GM19328 (cell line): ENCODE data around the gene SPX.
A peak's percentile ranks its signal among the peaks of the same experiment; 100 is the strongest.

Experiments
- ATAC-seq: cut with Tn5 transposase; IDR thresholded peaks from one replicate; pipeline ENCODE4 v1.9.1; 2021; ENCODE audit warnings: mild to moderate bottlenecking, moderate library complexity; ENCODE audit not compliant: unreplicated experiment

SPX gene, protein sequence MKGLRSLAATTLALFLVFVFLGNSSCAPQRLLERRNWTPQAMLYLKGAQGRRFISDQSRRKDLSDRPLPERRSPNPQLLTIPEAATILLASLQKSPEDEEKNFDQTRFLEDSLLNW

DNA sequence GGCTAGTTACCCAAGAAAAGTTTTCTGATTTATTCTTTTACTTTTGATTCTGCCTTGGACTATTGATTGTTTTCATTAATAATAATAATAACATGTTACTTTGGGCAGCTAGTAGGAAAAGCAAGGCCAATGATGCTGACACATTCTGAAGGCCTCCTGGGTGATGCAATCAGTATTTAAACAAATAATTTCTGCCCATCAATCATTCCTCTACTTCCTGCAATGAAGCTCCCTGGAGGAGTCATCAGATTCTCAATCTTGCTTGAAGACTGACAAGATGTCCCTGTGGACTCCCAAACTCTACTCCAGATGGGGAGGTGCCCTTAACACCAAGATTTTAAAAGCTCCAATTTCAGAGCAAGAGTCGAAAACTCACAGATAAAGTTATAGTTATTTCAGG lies at the start of gene SPX:
TSS of gene SPX (plus strand) at position 244 of the 400 bp plus-strand sequence. CDS start 177 bp downstream, outside the sequence.
- ATAC-seq, result no peak

DNA sequence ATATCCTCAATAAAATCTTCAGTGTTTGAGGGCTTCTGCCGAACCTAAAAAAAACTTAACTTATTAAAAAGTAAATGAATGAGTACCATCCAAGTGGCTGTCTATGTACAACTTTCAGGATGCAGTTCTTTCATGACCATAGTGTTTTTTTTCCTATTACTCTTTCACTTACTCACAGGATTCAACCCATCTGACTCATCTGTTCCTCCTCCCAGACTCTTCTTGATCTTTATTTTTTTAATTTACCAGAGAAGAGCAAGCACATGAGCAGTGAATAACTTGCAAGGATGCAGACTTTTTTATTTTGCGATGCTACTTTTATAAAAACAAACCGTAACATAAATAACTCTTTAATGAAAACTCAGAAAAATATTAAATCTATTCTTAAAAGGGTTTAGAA lies 49.1 kb upstream of the SPX start:
- no peak for ATAC-seq

DNA sequence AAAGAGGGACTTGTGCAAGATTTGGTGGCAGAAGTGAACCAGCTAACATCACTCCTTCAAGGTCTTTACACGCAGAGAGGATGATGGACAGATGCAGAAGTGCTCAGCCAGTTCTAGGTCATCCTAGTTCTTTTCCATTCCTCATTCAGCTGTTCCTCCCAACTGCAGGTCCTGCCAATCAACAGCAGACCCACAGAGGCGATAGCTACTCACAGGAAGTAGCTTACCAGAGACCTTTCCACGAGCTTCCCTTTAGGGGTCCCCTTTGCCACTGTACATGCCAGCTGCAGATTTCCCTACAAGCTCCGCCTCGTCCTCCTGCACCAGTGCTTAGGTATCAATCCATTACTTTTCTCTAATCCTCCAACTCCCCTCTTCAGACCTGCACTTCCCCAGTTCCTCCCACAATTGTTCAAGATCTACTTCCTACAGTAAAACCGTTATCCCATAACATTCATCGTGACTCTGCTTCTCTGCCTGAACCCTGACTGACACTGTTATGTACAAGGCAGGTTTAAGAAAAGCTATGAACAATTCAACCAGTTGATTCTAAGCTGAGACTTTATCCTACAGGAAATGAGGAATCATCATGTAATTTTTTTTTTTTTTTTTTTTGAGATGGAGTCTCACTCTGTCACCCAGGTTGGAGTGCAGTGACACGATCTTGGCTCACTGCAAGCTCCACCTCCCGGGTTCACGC lies 47.2 kb upstream of the SPX start:
- ATAC-seq, result no peak

DNA sequence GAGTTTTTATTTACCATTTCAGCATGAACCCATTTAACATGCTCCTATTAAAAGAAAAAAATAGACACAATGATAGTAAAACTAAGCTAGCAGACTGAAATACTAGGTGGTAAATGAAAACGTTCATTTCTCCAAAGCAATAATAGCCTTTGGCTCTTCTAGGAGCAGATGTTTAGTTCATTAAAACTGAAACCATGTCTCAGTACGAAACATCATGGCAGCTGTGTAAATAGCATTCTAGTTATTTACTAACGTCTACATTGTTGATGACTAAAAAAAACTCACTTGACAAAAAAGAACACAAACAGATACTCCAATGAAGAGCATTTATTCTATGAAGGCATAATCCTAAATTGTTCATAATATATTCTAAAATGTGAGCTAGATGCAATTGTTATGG lies 42.6 kb upstream of the SPX start:
- no peak for ATAC-seq

DNA sequence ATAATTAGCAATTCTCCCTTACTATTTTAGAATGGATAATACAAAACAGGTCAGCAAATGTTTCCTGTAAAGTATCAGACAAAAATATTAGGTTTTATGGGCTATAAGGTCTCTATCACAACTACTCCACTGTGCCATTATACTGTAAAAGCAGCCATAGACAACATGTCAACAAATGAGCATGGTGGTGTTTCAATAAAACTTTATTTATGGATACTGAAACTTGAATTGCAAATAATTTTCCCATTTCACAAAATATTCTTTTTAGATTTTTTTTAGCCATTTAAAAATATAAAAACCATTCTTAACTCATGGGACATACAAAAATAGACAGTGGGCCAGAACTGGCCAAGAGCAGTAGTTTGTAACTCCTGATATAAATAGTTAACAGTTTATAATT lies 40.1 kb upstream of the SPX start:
- no peak for ATAC-seq

DNA sequence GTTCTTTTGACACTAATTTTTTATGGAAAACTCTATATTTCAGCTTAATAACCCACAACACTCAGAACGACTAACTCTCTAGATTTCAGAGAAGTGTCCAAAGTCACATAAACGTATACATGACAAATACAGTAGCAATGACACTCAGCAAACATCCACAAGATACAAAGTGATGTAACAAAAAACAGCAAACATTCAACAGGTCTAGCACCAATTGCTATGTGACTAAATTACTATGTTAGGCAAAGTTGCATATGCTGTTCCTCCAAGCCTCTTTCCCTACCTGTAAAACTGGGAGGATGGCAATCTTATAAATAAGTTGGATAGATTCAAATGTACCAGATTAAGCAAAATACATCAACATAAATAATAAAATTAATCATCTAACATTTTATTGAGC lies 26.3 kb upstream of the SPX start:
- no peak for ATAC-seq

DNA sequence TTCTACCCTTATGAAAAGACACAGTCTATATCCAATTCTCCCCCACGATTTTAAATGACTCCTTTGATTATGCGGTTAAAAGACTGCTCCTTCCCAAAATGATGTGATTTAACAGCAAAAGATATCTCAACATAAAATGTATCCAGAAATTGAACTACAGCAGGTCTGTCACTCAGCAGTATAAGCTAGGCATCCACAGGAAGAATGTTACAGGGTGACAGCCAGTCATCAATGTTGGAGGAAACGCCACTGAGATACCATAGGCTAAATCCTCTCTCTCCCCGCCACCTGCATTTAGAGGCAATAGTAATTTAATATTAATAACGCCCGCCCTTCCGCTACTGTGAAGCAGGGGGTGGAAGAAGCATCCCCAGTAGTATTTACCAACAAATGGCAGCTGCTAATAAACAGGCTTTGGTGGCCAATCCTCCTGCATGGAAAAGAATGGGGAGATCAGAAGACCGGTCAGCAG lies 25.3 kb upstream of the SPX start:
- peak; percentile 3 for ATAC-seq

DNA sequence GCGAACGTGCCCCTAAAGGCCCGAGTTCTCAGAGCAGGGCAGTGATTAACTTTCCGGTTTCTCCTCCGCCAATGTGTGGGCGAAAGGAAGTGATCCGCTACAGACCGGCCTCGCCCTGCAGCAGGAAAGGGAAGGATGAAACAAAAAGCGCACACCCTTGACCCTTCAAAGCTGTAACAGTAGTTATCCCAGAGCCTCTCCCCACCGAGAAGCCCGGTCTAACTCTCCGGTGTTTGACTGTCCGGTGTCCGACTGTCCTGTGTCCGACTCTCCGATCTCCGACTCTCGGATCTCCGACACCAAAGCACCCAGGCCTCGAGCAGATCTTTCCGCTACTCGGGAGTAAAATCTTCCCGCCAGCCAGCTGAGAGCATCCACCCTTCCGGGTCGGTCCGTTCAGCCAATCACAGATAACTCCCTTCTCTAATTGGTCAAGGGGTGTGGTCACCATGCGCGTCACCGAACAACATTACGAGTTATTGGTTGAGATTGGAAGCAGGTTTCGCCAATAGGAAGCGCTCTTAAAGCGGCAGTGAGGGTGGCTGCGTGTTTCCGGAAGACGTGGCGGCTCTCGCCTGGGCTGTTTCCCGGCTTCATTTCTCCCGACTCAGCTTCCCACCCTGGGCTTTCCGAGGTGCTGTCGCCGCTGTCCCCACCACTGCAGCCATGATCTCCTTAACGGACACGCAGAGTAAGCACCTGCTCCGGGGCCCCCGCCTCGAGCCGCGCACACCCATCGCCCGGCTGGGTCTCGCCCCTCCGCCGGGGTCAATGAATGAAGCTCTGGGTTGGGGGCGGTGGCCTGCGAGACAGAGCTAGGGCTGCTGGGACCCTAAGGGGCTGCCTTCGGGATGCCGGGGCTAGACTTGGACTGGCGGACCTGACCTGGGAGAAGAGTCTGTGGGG lies 24.6 kb upstream of the SPX start, which contains the start of the genes GOLT1B and RECQL:
TSS of gene GOLT1B (plus strand) at position 532 of the 906 bp plus-strand sequence. CDS start at position 667, 135 bp downstream.
TSS of gene RECQL (minus strand) at position 378 of the 906 bp plus-strand sequence. CDS start 2,065 bp downstream, outside the sequence.
- ATAC-seq, result peak; percentile 99

DNA sequence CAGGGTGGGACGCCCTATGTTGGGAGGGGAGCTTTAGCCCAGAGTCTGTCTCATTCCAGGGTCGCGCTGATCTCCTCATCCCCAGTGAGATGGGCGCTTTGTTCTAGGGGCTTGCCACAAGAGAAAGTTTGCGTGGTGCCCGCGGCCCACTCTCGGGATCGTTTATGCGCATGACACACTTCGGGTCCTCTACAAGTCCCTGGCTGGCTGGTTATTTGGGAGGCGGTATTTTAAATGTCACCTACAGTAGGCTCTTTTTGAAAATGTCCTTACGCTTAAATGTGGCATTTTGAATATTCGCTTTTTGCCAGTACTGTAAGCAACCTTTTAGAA lies 24.0 kb upstream of the SPX start:
- ATAC-seq, result peak; percentile 0

DNA sequence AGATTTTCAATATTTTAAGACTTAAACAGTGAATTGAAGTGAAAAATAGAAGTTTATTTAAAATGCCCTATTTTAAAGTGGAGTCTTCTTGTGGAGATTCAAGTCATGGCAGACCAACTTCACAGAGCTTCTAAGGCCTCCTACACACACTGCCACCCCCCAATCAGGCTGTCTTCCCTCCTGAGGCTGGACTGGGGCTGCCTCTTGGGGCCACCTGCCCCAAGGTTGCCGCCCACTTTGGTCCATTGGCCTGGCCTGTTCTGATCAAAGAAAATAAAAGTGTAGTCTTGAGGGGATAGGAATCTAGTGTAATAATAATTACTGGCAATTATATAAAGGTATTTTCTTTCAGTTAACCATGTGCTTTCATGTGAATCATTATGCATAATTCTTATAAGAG lies 23.2 kb upstream of the SPX start:
- no peak for ATAC-seq

DNA sequence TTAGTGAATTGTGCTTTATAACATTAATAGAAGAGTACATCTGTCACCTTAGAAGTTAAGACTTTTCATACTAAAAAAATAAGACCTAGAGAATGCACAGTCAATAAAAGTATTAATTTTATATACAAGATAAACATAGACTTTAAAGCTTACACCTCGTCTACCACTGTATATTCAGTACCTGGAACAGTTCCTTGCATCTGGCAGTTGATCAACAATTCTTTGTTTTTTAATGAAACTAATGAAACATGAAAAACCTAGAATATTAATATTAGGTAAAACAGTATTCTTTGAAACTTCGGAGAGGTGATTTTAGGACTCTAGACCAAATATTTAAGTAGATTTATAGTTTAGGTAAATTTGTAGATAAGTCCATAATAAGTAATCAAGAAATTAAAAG lies 20.2 kb upstream of the SPX start:
- no peak for ATAC-seq

DNA sequence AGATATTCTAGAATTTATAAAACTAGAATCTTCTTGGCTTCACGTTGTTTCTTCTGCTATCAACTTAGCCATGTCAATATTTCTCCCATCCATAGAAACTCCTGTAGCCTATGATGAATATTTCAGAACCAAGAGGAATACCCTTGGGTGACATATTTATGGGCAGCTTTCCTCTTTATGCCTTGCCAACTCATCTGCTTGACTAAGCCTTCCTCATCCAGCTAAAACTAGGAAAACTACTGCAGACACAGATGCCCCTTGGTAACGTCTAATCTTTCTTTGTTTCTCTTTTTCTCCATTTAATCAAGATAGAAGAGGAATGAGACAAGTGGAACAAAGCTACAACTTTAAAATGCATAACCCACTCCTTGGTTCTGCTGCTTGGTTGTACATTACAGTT lies 18.2 kb upstream of the SPX start:
- no peak for ATAC-seq

DNA sequence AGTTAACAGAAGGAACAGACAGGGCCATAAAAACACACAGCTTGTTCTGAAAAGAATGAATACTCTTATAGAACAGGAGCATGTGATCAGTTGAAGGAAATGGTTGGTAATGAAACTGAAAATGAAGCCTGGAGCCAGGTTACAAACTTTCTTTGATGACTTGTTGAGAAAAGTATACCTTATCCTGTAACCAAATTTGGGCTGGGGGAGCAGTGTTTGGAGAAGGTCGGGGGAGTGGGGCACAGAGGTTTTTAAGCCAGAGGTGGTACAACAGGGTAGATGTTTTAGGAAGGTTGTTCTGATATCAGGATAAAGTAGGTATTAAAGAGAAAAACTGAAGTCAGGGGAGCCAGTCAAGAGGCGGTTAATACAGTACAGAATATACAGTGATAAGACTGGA lies 16.3 kb upstream of the SPX start:
- ATAC-seq, result peak; percentile 89

DNA sequence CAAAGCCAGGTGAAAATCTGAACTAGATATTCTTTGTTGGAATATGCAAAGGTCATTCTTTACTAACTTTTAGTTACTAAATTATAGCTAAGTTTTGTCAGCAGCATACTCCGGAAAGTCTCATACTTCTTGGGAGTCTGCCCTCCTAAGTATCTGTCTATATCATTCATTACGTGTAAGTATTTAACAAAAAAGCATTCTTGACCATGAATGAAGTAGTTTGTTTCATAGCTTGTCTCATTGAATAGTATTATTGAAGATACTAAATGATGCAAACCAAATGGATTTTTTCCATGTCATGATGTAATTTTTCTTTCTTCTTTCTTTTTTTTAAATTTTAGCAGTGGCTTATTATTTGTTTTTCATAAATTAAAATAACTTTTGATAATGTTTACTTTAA lies 9.8 kb upstream of the SPX start:
- no peak for ATAC-seq

DNA sequence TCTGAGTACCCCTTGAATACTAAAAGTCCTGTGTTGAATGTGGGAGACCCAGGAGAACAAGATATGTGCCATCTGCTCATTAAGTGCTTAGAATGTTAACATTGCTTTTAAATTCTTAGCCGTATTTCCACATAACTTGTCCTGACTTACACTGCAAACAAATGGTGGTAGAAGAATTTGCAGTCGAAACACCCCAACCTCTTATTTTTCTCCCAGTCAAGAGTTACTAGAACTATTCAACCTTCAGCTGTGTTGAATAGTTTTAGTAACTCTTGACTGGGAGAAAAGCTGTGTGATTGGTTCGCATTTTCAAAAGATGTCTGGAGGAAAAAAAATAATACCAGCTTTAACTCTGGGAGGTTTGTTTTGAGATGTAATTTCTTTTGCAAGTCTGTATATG lies 7.6 kb upstream of the SPX start:
- ATAC-seq, result no peak

DNA sequence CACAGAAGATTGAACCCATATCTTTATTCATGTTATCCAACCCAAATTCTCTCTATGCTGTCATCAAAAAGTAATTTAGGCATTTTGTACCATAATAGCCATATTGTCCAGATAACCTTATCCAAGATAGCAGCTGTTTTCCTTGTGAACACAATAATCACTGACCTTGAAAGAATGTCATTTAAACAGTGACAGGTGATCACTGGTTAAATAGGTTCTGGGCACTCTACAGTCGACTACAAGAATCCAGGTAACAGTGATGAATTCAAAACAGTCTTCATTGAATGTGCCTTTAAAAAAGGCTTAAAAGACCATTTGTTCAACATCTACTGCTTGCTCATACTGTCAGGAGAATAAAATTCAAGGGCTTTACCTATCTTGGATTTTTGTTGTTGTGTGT lies 4.6 kb upstream of the SPX start:
- ATAC-seq, result no peak

DNA sequence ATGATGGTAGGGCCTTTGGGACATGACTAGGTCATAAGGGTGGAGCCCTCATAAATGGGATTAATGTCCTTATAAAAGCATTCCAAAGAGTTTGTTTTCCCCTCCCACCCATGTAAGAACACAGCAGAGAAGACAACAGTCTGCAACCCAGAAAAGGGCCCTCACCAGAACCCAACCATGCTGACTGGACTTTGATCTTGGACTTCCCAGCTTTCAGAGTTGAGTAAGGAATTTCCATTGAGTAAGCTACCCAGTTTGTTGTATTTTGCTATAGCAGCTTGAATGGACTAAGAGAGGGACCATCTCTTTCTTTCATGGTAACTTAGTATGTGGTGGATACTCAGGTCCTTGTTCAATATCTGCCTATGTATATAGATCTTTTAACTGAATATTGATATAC lies 2.9 kb upstream of the SPX start:
- ATAC-seq, result no peak

DNA sequence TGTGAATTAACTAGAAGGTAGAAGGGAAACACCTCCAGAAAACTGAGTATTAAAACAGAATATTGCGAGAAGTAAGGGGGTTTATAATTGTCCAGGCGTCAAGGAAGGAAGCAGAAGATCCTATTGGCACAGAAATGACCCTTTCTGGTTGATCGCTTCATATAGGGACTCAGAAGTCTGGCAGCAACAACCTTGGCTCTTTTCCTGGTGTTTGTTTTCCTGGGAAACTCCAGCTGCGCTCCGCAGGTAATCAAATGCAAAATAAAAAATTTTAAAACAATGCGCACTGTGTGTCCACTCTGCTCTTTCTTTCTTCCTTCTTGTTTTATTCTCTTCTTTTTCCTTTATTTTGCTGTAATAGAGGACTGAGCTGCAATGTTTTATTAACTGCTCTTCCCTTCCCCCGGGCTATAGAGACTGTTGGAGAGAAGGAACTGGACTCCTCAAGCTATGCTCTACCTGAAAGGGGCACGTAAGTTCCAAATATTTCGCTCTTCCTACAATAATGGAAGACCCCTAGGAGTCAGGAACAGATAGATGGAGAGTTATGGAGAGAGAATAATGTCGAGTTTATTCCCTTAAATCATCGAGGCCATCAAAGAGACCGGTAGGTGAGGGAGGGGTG lies 737 bp downstream of the SPX start:
- ATAC-seq, result no peak

DNA sequence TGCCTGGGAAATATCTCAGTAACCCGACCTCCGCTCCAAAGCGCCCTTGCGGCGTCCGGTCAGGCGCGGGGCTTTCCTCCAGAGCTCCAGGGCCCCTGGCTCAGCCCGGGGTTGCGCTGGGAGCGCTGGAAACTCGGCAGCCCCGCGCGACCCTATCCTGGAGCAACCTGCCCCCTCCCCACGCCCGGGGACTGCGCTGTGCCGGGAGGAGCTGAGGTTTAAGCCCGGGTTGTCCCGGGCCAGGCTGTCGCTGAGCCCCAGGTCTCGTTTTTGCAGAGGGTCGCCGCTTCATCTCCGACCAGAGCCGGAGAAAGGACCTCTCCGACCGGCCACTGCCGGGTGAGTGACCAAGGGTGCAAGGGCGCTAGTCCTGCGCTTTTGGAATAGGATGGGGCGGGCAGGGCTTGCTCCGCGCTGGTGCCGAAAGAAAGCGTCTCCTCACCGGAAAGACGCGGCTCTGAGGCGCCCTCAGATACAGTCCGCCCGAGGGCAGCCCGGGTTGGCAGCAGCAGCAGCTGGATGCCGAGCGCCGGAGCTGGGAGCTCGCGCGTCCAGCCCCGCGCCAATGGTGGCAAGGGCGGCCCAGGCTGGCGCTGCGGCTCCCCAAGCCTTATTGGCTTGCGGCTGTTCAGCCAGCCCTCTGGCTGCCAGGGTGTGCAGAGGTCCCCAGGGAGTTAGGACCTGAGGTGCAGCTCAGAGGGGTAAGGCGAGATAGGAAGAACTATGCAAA lies 1.5 kb downstream of the SPX start:
- peak; percentile 89 for ATAC-seq

DNA sequence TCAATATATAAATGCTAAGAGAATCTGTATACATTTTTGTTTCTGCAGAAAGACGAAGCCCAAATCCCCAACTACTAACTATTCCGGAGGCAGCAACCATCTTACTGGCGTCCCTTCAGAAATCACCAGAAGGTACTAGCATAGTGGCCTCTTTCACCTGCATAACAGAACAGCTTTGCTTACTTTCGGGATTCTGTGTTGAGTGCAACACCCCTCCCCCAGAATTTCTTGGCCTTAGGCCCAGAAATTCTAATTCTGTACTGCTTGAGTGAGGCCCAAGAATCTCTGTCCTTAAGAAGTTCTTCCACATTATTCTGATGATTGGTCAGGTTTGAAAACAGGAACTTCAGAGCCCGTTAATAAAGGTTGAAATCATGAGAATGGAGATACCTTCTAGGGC lies 2.9 kb downstream of the SPX start:
- ATAC-seq, result no peak

DNA sequence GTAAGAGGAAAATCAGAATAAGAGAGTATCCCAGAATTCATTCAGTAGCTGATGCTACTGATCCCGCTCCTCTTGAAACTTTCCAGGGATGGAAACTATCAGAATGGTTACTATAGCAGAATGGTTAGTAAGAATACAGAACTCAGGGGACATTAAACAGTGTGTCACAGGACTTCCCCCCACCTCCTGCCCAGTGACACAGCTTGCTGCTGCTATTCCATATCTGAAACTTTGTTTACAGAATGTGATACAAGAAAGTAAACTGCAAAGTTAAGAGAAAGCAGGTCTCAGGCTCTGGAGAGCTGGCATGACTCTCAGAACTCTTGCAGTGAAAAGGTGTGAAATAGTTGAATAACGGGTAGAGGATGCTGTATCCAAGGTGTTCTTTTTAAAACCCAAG lies 3.4 kb downstream of the SPX start:
- no peak for ATAC-seq
